Body of pancreas (tissue), 4 donors: ENCODE measurements around the gene CRIP1. TPM values are rescaled to one million over a fixed set of nuclear protein-coding genes. Genes with fewer than 3 reads are reported as not detected.

ENCODE experiments used
- ATAC-seq: fragments of 150-250 bp; one replicate; pipeline ENCODE4 v1.9.1; 2016
- DNase-seq, 4 donors: peaks; one replicate each; pipeline ENCODE4 v3.0.0-alpha.2; 2019
- H3K27ac ChIP-seq, 4 donors: fragments of 200-600 bp; sonication (generic); 1 replicate in 3 of 4; 2 replicates in 1 of 4; pipeline versions ENCODE4 v1.5.1 to v1.6.1; 2016 to 2019; ENCODE audit warnings: mild to moderate bottlenecking in 1 of 4, mixed read lengths in 1 of 4, moderate library complexity in 1 of 4
- H3K27me3 ChIP-seq, 2 donors: fragments of 200-600 bp; sonication (generic); one replicate each; pipeline ENCODE4 v1.6.0; 2016; ENCODE audit warnings: mild to moderate bottlenecking in 1 of 2
- H3K36me3 ChIP-seq, 2 donors: fragments of 200-600 bp; sonication (generic); replicated peaks in 1 of 2; 2 replicates each; pipeline ENCODE4 v1.5.1; 2016; ENCODE audit warnings: low read depth in 2 of 2; ENCODE audit not compliant: insufficient read depth in 1 of 2
- H3K4me1 ChIP-seq: fragments of 200-600 bp; sonication (generic); one replicate; pipeline ENCODE4 v1.6.0; 2016
- H3K4me3 ChIP-seq, 2 donors: fragments of 200-600 bp; sonication (generic); 1 replicate in 1 of 2; 2 replicates in 1 of 2; pipeline ENCODE4 v1.5.1; 2016 to 2019
- H3K9me3 ChIP-seq, 3 donors: fragments of 200-600 bp; sonication (generic); 1 replicate in 2 of 3; 2 replicates in 1 of 3; pipeline ENCODE4 v1.5.1; 2016
- POLR2A ChIP-seq, 3 donors: fragments of 450-650 bp; IDR thresholded peaks; one replicate each; pipeline ENCODE4 v1.6.1; 2016; ENCODE audit warnings: antibody characterized with exemption in 3 of 3, mild to moderate bottlenecking in 2 of 3
- WGBS, 2 donors: methylation state at CpG; one replicate each; pipeline ENCODE4 v1.1.5; 2017; 5-methylcytosine and 5-hydroxymethylcytosine counted together
- intact Hi-C: fragments of 100-400 bp; cut with DNase I; formaldehyde crosslinking; loops from one replicate; pipeline ENCODE4 v1.15.1; 2023
- total RNA-seq, 2 donors: library from RNA; depleted of rRNA; stranded (reverse); fragments of >200 nt; gene quantifications; one replicate each; pipeline ENCODE4 v1.1.0, GENCODE V29; 2016
- TF ChIP-seq, protein P1 (sequence below), 7 experiments: fragments of 450-650 bp in 4 of 7; fragments of 200-600 bp in 3 of 7; sonication (generic) in 3 of 7; IDR thresholded peaks; one replicate each; pipeline ENCODE4 v1.5.1; 2016 to 2019; ENCODE audit warnings: antibody characterized with exemption in 7 of 7

Gene CRIP1
- total RNA-seq, 2 donors from 2014 or later, result 2.6 to 5.4 TPM

- WGBS, 2 donors, result 83 to 89% methylated on average over 9 of the region's 9 CpGs
- Histone ChIP-seq H3K27me3 (no peaks in the 10 kb centered on the region), H3K4me3 (no peak overlapping the region), H3K4me1 (peaks cover 27% of the 10 kb centered on the region), H3K27ac (no peak overlapping the region), H3K9me3 (no peaks in the 10 kb centered on the region), H3K36me3 (no peaks in the 10 kb centered on the region)
- ATAC-seq (no peak), DNase-seq (no peak)
- intact Hi-C loops, result no loop called here
- TF ChIP-seq, protein P1, sequence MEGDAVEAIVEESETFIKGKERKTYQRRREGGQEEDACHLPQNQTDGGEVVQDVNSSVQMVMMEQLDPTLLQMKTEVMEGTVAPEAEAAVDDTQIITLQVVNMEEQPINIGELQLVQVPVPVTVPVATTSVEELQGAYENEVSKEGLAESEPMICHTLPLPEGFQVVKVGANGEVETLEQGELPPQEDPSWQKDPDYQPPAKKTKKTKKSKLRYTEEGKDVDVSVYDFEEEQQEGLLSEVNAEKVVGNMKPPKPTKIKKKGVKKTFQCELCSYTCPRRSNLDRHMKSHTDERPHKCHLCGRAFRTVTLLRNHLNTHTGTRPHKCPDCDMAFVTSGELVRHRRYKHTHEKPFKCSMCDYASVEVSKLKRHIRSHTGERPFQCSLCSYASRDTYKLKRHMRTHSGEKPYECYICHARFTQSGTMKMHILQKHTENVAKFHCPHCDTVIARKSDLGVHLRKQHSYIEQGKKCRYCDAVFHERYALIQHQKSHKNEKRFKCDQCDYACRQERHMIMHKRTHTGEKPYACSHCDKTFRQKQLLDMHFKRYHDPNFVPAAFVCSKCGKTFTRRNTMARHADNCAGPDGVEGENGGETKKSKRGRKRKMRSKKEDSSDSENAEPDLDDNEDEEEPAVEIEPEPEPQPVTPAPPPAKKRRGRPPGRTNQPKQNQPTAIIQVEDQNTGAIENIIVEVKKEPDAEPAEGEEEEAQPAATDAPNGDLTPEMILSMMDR (IDR thresholded peaks at IDR 0.05), result no peak
- no peak for TF ChIP-seq POLR2A (IDR thresholded peaks at IDR 0.05)
Observed at GRCh38 chr14:105525326-105525725, 38.6 kb downstream of the CRIP1 start.

DNA sequence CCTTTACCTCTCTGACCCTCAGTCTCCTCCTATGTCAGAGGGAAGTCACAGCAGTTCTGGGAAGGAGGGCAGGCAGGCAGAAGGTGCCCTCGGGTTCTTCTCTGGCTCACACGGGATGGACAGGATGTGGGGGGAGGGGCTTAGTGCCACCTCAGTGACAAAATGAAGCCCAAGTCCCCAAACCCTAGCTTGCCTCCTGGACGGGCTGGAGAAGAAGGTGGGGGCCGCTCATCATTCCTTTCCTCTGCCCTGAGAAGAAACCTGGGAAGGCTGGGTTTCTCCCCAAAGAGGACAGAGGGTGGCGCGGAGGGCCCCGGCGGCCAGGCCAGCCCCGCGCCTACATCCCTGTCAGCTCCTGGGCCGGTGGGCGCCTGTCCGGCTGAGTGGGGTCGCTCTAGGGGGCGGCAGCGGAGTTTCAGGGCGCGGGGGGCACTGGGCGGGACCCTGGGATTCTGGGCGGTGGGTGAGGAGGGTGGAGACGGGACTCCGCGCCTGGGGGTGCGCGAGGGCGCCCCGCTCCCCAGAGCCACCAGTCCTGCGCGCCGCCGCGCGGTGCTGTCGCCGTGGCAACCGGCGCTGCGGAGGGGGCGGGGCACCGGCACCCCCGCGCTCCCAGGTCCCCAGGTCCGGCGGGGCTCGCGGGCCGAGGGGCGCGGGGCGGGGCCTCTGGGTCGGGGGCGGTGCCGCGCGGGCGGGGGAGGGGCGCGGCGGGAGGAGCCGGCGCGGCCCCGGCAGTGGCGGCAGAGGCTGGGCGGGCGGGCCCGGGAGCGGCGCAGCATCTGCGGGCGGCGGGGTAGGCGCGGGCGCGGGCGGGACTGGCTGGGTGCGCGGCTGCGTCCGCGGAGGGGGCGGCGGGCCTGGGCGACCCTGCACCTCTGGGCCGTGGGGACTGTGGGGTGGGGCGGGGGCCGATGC lies 39.4 kb downstream of the CRIP1 start, which contains the start of gene TMEM121:
Gene TMEM121, plus strand, starts transcription at position 723 of the 915 bp plus-strand sequence. CDS start 2,252 bp downstream, outside the sequence.
- peak within 1 kb of the TSS; percentile 24 to 27 for H3K4me3 ChIP-seq
- ATAC-seq (peak; percentile 23), DNase-seq (peak; percentile 21 to 50 (median 33))
- H3K4me1 ChIP-seq, result peaks cover 27% of the 10 kb centered on the region
- no peaks in the 10 kb centered on the region for H3K27me3 ChIP-seq
- no peaks in the 10 kb centered on the region for H3K9me3 ChIP-seq
- intact Hi-C loops, result no loop called here
- 0 to 2% methylated on average over 2 to 50 of the region's 88 CpGs for WGBS, 2 donors
- no peaks in the 10 kb centered on the region for H3K36me3 ChIP-seq
- TF ChIP-seq, protein P1 (IDR thresholded peaks at IDR 0.05), result no peak
- no peak for TF ChIP-seq POLR2A (IDR thresholded peaks at IDR 0.05)
- H3K27ac ChIP-seq, result peak within 1 kb of the TSS in 1 of 4 donors; percentile 34

GRCh38 chr14:105526776-105527380 lies 40.2 kb downstream of the CRIP1 start:
- 0 to 1% methylated on average over 5 to 45 of the region's 48 CpGs for WGBS, 2 donors
- H3K27me3 ChIP-seq, result no peaks in the 10 kb centered on the region
- peak in 2 of 4 donors; percentile 39 to 46 for DNase-seq
- peak overlapping the region in 1 of 4 donors; percentile 23 for H3K27ac ChIP-seq
- TF ChIP-seq POLR2A (IDR thresholded peaks at IDR 0.05), result no peak
- TF ChIP-seq, protein P1 (IDR thresholded peaks at IDR 0.05), result no peak
- peaks cover 27% of the 10 kb centered on the region for H3K4me1 ChIP-seq
- ATAC-seq, result peak; percentile 5
- peak overlapping the region; percentile 24 to 27 for H3K4me3 ChIP-seq
- no peaks in the 10 kb centered on the region for H3K36me3 ChIP-seq
- intact Hi-C loops, result no loop called here
- H3K9me3 ChIP-seq, result no peaks in the 10 kb centered on the region

DNA sequence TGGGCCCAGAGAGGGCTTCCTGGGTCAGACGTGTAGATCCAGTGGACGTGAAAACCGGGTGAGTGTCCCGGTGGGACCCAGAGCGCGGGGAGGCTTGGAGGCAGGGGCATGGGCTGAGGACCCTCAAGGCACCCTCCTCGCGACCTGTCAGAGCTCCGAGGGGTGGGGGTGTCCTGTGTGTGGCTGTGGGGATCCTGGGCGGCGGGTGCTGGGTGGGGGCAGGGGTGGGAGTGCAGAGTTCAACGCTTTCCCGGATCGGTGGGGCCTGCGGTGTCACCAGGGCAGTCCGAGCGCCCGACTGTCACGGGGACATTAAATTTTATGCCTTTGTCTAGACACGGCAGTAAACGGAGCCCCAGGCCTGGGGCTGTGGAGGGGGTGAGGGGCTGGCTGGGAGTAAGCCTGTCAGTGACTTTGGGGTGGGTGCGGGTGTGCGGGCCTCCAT lies 40.7 kb downstream of the CRIP1 start:
- H3K4me3 ChIP-seq, result peak overlapping the region in 1 of 2 donors; percentile 24
- peak overlapping the region in 1 of 4 donors; percentile 23 for H3K27ac ChIP-seq
- WGBS, 2 donors, result 37 to 59% methylated on average over 9 to 14 of the region's 23 CpGs
- TF ChIP-seq POLR2A (IDR thresholded peaks at IDR 0.05), result no peak
- TF ChIP-seq, protein P1 (IDR thresholded peaks at IDR 0.05), result no peak
- H3K36me3 ChIP-seq, result no peaks in the 10 kb centered on the region
- no peaks in the 10 kb centered on the region for H3K27me3 ChIP-seq
- peaks cover 27% of the 10 kb centered on the region for H3K4me1 ChIP-seq
- no peak for ATAC-seq
- DNase-seq, result no peak
- intact Hi-C loops, result no loop called here
- H3K9me3 ChIP-seq, result no peaks in the 10 kb centered on the region
